GM18498 (cell line): Measurements from ENCODE around the gene EDAR.

Experiments used
- ATAC-seq: cut with Tn5 transposase; IDR thresholded peaks from one replicate; pipeline ENCODE4 v1.9.1; 2021; ENCODE audit warnings: mild to moderate bottlenecking, moderate library complexity; ENCODE audit not compliant: unreplicated experiment

Gene EDAR

GRCh38 chr2:109005686-109006204 is 16.7 kb upstream of the EDAR start:
- no peak for ATAC-seq

GRCh38 chr2:109001201-109001600 is 12.2 kb upstream of the EDAR start:
- ATAC-seq = no peak

GRCh38 chr2:109000738-109001137 is 11.7 kb upstream of the EDAR start:
- no peak for ATAC-seq

GRCh38 chr2:108998911-108999310 is 9.9 kb upstream of the EDAR start:
- no peak for ATAC-seq

GRCh38 chr2:108994178-108994577 is 5.2 kb upstream of the EDAR start:
- no peak for ATAC-seq

GRCh38 chr2:108993095-108993937 is 4.3 kb upstream of the EDAR start:
- no peak for ATAC-seq

GRCh38 chr2:108988076-108988795 is 784 bp downstream of the EDAR start:
- no peak for ATAC-seq

GRCh38 chr2:108986916-108987510 is 2.0 kb downstream of the EDAR start:
- no peak for ATAC-seq

GRCh38 chr2:108983610-108984009 is 5.4 kb downstream of the EDAR start:
- ATAC-seq = no peak

- ATAC-seq = no peak
Observed at GRCh38 chr2:108983061-108983460, 6.0 kb downstream of the EDAR start.

GRCh38 chr2:108982259-108982679 is 6.8 kb downstream of the EDAR start:
- ATAC-seq = no peak

GRCh38 chr2:108981846-108982245 is 7.2 kb downstream of the EDAR start:
- no peak for ATAC-seq

GRCh38 chr2:108980076-108980475 is 8.9 kb downstream of the EDAR start:
- ATAC-seq = no peak

GRCh38 chr2:108979461-108979860 is 9.6 kb downstream of the EDAR start:
- no peak for ATAC-seq

GRCh38 chr2:108978709-108979111 is 10.3 kb downstream of the EDAR start:
- ATAC-seq = no peak

GRCh38 chr2:108975613-108976435 is 13.2 kb downstream of the EDAR start:
- no peak for ATAC-seq

GRCh38 chr2:108974674-108975073 is 14.3 kb downstream of the EDAR start:
- no peak for ATAC-seq

GRCh38 chr2:108972663-108973062 is 16.4 kb downstream of the EDAR start:
- no peak for ATAC-seq

- no peak for ATAC-seq
Observed at GRCh38 chr2:108971661-108972566, 17.1 kb downstream of the EDAR start.

- ATAC-seq = no peak
Observed at GRCh38 chr2:108970369-108970768, 18.7 kb downstream of the EDAR start.
